GM12878 (cell line): ENCODE measurements around the gene CIRBP. TPM values are rescaled to one million over a fixed set of nuclear protein-coding genes. Genes with fewer than 3 reads are reported as not detected.
A peak's percentile ranks its signal among the peaks of the same experiment; 100 is the strongest.

Source experiments
- ATF2 ChIP-seq: IDR thresholded peaks from 2 replicates; pipeline ENCODE4 v1.6.1; 2012; ENCODE audit warnings: low read length, inconsistent platforms
- BCL11A ChIP-seq: IDR thresholded peaks from 2 replicates; pipeline ENCODE4 v1.6.1; 2011; ENCODE audit warnings: low read depth, low read length
- BMI1 ChIP-seq: fragments of 450-650 bp; IDR thresholded peaks from 2 replicates; pipeline ENCODE4 v1.6.1; 2016; ENCODE audit warnings: mild to moderate bottlenecking, moderate library complexity, borderline replicate concordance
- CBX5 ChIP-seq: sonication (generic); IDR thresholded peaks from 2 replicates; pipeline ENCODE4 v1.6.1; 2016; ENCODE audit warnings: low read depth, moderate library complexity, mild to moderate bottlenecking, inconsistent platforms
- CEBPZ ChIP-seq: fragments of 150-350 bp; IDR thresholded peaks from 2 replicates; pipeline ENCODE4 v1.6.1; 2016; ENCODE audit warnings: low read depth, low read length
- CHD4 ChIP-seq: fragments of 200-600 bp; sonication (generic); IDR thresholded peaks from 2 replicates; pipeline ENCODE4 v1.6.1; 2016; ENCODE audit warnings: mild to moderate bottlenecking
- CREB1 ChIP-seq: IDR thresholded peaks from 2 replicates; pipeline ENCODE4 v1.6.1; 2012; ENCODE audit warnings: low read depth, mild to moderate bottlenecking, inconsistent platforms
- HDAC6 ChIP-seq: fragments of 200-600 bp; sonication (generic); IDR thresholded peaks from one replicate; pipeline ENCODE4 v1.8.0; 2017; ENCODE audit warnings: antibody characterized with exemption; ENCODE audit not compliant: unreplicated experiment
- MEF2A ChIP-seq: IDR thresholded peaks from 2 replicates; pipeline ENCODE4 v1.6.1; 2011; ENCODE audit warnings: low read depth, mild to moderate bottlenecking, low read length, moderate library complexity; ENCODE audit not compliant: insufficient read depth
- MEF2B ChIP-seq: fragments of 450-650 bp; IDR thresholded peaks from 2 replicates; pipeline ENCODE4 v1.6.1; 2018; ENCODE audit warnings: mild to moderate bottlenecking, moderate library complexity; ENCODE audit not compliant: partially characterized antibody, poor library complexity, severe bottlenecking
- NFIC ChIP-seq: IDR thresholded peaks from 2 replicates; pipeline ENCODE4 v1.6.1; 2012; ENCODE audit warnings: low read depth, mild to moderate bottlenecking, inconsistent platforms, low read length, moderate library complexity
- PAX5 ChIP-seq: IDR thresholded peaks from 2 replicates; pipeline ENCODE4 v1.6.1; 2011; ENCODE audit warnings: low read depth, low read length, borderline replicate concordance
- PKNOX1 ChIP-seq: fragments of 450-650 bp; IDR thresholded peaks from 2 replicates; pipeline ENCODE4 v1.6.1; 2016; ENCODE audit warnings: mild to moderate bottlenecking
- PRDM15 ChIP-seq: fragments of 450-650 bp; formaldehyde crosslinking; IDR thresholded peaks from 2 replicates; pipeline ENCODE4 v1.4.0; 2020; ENCODE audit warnings: mild to moderate bottlenecking, moderate library complexity
- RELA ChIP-seq: fragments of 450-650 bp; IDR thresholded peaks from 2 replicates; pipeline ENCODE4 v1.8.0; 2014; ENCODE audit warnings: borderline replicate concordance; ENCODE audit not compliant: partially characterized antibody
- TCF7 ChIP-seq: IDR thresholded peaks from 2 replicates; pipeline ENCODE4 v1.6.1; 2014; ENCODE audit warnings: antibody characterized with exemption, borderline replicate concordance
- polyA plus RNA-seq, 11 experiments: library from polyadenylated mRNA; depleted of rRNA in 4 of 11; unstranded in 6 of 11; stranded (reverse) in 5 of 11; fragments of >200 nt; fragmentation: Nextera tagmentation in 4 of 11; fragmentation: Illumina TruSeq in 1 of 11; extraction: Ambion mirVana in 4 of 11; extraction: Trizol in 1 of 11; gene quantifications; 1 replicate in 1 of 11; 2 replicates in 10 of 11; pipeline versions ENCODE4 v1.2.1 to v1.2.3, GENCODE V29; 2011 to 2016; ENCODE audit warnings: inconsistent platforms in 2 of 11, missing spikeins in 2 of 11, low read depth in 1 of 11
- total RNA-seq, 4 experiments: library from RNA; depleted of rRNA in 3 of 4; stranded (reverse); fragments of >200 nt in 3 of 4; fragmentation: Illumina TruSeq in 1 of 4; extraction: Trizol in 1 of 4; gene quantifications; 2 replicates each; pipeline versions ENCODE4 v1.2.1 to v1.2.3, GENCODE V29; 2013 to 2021

Gene CIRBP
- total and polyA plus RNA-seq, 10 of the 15 experiments (the other 5 are each of a cell fraction or from before 2014, with no cell fraction given) = 27.6 to 335 (median 229) TPM

- TF ChIP-seq PRDM15 = no peak
- no peak for TF ChIP-seq CHD4
- TF ChIP-seq MEF2A = no peak
- TF ChIP-seq BMI1 = no peak
- TF ChIP-seq CEBPZ = no peak
- TF ChIP-seq TCF7 = no peak
- TF ChIP-seq PKNOX1 = peak; percentile 12
- no peak for TF ChIP-seq CBX5
- no peak for TF ChIP-seq HDAC6
- TF ChIP-seq BCL11A = peak; percentile 1; the same call in 1 of the 2 replicates
- TF ChIP-seq PAX5 = no peak
- TF ChIP-seq ATF2 = no peak
- TF ChIP-seq RELA = no peak
- no peak for TF ChIP-seq CREB1
- no peak for TF ChIP-seq NFIC
- TF ChIP-seq MEF2B = peak; percentile 15
Measured at GRCh38 chr19:1269478-1270212, 513 bp downstream of the CIRBP start (continued).
